Fibroblast of lung (primary cell): ENCODE data around the gene UGGT1. TPM values are rescaled to one million over a fixed set of nuclear protein-coding genes. Genes with fewer than 3 reads are reported as not detected.

ENCODE experiments used
- DNase-seq, 2 donors: peaks; one replicate each; pipeline versions ENCODE4 v3.0.0 to v3.0.0-alpha.2; 2010; ENCODE audit warnings: low read depth in 2 of 2
- H2AFZ ChIP-seq: 2 replicates; pipeline ENCODE4 v1.5.1; 2012; ENCODE audit warnings: low read length, control low read depth, inconsistent platforms
- H3K27ac ChIP-seq: 2 replicates; pipeline ENCODE4 v1.5.1; 2011; ENCODE audit warnings: low read length, control low read depth; ENCODE audit not compliant: insufficient read depth
- H3K27me3 ChIP-seq: 2 replicates; pipeline ENCODE4 v1.5.1; 2011; ENCODE audit warnings: mild to moderate bottlenecking, low read length; ENCODE audit not compliant: control insufficient read depth, insufficient read depth
- H3K36me3 ChIP-seq: 2 replicates; pipeline ENCODE4 v1.5.1; 2011; ENCODE audit warnings: low read length; ENCODE audit not compliant: control insufficient read depth, insufficient read depth
- H3K4me1 ChIP-seq: 2 replicates; pipeline ENCODE4 v1.5.1; 2011; ENCODE audit warnings: low read length; ENCODE audit not compliant: control insufficient read depth, insufficient read depth; ENCODE audit errors: extremely low read depth
- H3K4me2 ChIP-seq: 2 replicates; pipeline ENCODE4 v1.5.1; 2011; ENCODE audit warnings: low read length, control low read depth; ENCODE audit not compliant: insufficient read depth; ENCODE audit errors: extremely low read depth
- H3K4me3 ChIP-seq, 4 experiments: fragments of 200-600 bp in 1 of 4; sonication (generic) in 1 of 4; replicated peaks in 1 of 4; 2 replicates each; pipeline ENCODE4 v1.5.1; 2011 to 2016; ENCODE audit warnings: low read length in 4 of 4, low read depth in 3 of 4, mild to moderate bottlenecking in 3 of 4, control low read depth in 2 of 4, inconsistent platforms in 1 of 4, mixed read lengths in 1 of 4; ENCODE audit not compliant: insufficient read depth in 1 of 4; ENCODE audit errors: control extremely low read depth in 1 of 4
- H3K79me2 ChIP-seq: 2 replicates; pipeline ENCODE4 v1.5.1; 2012; ENCODE audit warnings: mild to moderate bottlenecking, low read length, inconsistent platforms; ENCODE audit not compliant: control insufficient read depth, insufficient read depth
- H3K9ac ChIP-seq: 2 replicates; pipeline ENCODE4 v1.5.1; 2011; ENCODE audit warnings: mild to moderate bottlenecking, low read length, control low read depth; ENCODE audit not compliant: insufficient read depth
- H3K9me3 ChIP-seq: 2 replicates; pipeline ENCODE4 v1.5.1; 2012; ENCODE audit warnings: low read depth, low read length; ENCODE audit not compliant: control insufficient read depth, insufficient read depth
- H4K20me1 ChIP-seq: 2 replicates; pipeline ENCODE4 v1.5.1; 2011; ENCODE audit warnings: low read length; ENCODE audit not compliant: control insufficient read depth, insufficient read depth; ENCODE audit errors: extremely low read depth
- EZH2 ChIP-seq: IDR thresholded peaks from 2 replicates; pipeline ENCODE4 v1.5.1; 2012; ENCODE audit warnings: low read length, control low read depth, mild to moderate bottlenecking; ENCODE audit errors: missing control alignments
- polyA plus RNA-seq, 2 donors: library from polyadenylated mRNA; depleted of rRNA in 1 of 2; stranded (reverse) in 1 of 2; unstranded in 1 of 2; fragments of >200 nt; gene quantifications; 2 replicates each; pipeline ENCODE4 v1.2.1, GENCODE V29; 2011 to 2012; ENCODE audit warnings: missing spikeins in 1 of 2
- total RNA-seq: library from RNA; depleted of rRNA; stranded (reverse); fragments of >200 nt; gene quantifications from 2 replicates; pipeline ENCODE4 v1.2.1, GENCODE V29; 2014
- TF ChIP-seq, protein P1 (sequence below), 2 donors: IDR thresholded peaks in 1 of 2; conservative IDR thresholded peaks in 1 of 2; 1 replicate in 1 of 2; 2 replicates in 1 of 2; pipeline ENCODE4 v1.5.1; 2011 to 2012; ENCODE audit warnings: low read length in 2 of 2, control low read depth in 1 of 2, inconsistent platforms in 1 of 2, low read depth in 1 of 2, mild to moderate bottlenecking in 1 of 2

Gene UGGT1
- total and polyA plus RNA-seq, 2 donors (not counting 1 experiment from before 2014, with no cell fraction given), result 59.3 to 87.9 TPM

DNA sequence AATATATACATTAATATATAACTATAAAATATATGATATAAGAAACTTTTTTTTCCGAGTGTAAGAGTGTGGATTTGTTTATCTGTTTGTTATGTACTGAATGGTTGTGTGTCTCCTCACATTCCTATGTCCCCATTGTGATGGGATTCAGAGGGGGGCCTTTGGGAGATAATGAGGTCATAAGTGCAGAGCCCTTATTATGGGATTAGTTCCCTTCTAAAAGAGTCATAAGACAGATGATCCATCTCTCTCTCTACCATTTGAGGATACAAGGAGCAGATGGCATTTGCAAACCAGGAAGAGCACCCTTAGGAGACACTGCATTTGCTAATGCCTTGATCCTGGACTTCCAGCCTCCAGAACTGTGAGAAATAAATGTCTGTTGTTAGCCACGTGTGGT, 32.9 kb upstream of the UGGT1 start:
- TF ChIP-seq EZH2, result no peak
- TF ChIP-seq, protein P1, sequence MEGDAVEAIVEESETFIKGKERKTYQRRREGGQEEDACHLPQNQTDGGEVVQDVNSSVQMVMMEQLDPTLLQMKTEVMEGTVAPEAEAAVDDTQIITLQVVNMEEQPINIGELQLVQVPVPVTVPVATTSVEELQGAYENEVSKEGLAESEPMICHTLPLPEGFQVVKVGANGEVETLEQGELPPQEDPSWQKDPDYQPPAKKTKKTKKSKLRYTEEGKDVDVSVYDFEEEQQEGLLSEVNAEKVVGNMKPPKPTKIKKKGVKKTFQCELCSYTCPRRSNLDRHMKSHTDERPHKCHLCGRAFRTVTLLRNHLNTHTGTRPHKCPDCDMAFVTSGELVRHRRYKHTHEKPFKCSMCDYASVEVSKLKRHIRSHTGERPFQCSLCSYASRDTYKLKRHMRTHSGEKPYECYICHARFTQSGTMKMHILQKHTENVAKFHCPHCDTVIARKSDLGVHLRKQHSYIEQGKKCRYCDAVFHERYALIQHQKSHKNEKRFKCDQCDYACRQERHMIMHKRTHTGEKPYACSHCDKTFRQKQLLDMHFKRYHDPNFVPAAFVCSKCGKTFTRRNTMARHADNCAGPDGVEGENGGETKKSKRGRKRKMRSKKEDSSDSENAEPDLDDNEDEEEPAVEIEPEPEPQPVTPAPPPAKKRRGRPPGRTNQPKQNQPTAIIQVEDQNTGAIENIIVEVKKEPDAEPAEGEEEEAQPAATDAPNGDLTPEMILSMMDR (conservative IDR thresholded peaks at IDR 0.05 in 1 of 2, IDR thresholded peaks at IDR 0.05 in 1 of 2; ENCODE audit: low read depth in 1 of 2, low read length in 2 of 2), result no peak
- Histone ChIP-seq H3K27ac (no peak overlapping the region), H3K9me3 (no peaks in the 10 kb centered on the region), H3K4me1 (no peaks in the 10 kb centered on the region), H3K9ac (no peak overlapping the region), H3K4me2 (no peak overlapping the region), H3K79me2 (no peaks in the 10 kb centered on the region), H3K4me3 (no peak overlapping the region), H2AFZ (no peak overlapping the region), H3K27me3 (no peaks in the 10 kb centered on the region), H4K20me1 (no peaks in the 10 kb centered on the region), H3K36me3 (no peaks in the 10 kb centered on the region)
- no peak for DNase-seq

DNA sequence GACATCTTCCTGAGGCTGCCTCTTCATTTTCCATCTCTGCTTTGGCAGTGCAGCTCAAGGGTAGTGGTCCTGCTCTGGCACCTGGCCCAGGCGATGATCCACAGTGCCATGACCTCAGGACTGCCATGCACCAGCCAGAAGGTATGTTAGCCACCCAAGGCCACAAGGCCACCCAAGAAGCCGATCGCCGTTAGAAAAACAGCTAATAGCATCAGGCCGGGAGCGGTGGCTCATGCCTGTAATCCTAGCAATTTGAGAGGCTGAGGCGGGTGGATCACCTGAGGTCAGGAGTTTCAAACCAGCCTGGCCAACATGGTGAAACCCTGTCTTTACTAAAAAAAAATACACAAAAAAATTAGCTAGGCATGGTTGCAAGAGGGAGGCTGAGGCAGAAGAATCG, 28.4 kb upstream of the UGGT1 start:
- no peak for DNase-seq
- TF ChIP-seq, protein P1 (conservative IDR thresholded peaks at IDR 0.05 in 1 of 2, IDR thresholded peaks at IDR 0.05 in 1 of 2; ENCODE audit: low read depth in 1 of 2, low read length in 2 of 2), result no peak
- TF ChIP-seq EZH2, result no peak

DNA sequence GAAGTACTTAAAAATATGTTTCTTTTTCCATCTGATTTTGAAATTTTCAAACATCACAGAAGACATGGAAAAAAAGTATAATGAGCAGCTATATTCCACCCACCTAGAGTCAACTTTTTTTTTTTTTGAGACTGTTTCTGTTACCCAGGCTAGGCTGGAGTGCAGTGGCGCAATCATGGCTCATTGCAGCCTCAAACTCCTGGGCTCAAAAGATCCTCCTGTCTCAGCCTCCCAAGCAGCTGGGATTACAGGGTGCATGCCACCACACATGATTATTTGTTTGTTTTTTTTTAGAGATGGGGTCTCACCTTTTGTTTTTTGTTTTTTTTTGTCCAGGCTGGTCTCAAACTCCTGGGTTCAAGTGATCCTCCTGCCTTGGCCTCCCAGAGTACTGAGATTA, 26.6 kb upstream of the UGGT1 start:
- no peak overlapping the region for H3K27ac ChIP-seq
- no peak for DNase-seq
- no peaks in the 10 kb centered on the region for H4K20me1 ChIP-seq
- no peaks in the 10 kb centered on the region for H3K27me3 ChIP-seq
- no peak overlapping the region for H2AFZ ChIP-seq
- H3K4me3 ChIP-seq, result no peak overlapping the region
- no peaks in the 10 kb centered on the region for H3K36me3 ChIP-seq
- no peaks in the 10 kb centered on the region for H3K9me3 ChIP-seq
- H3K4me2 ChIP-seq, result no peak overlapping the region
- no peak overlapping the region for H3K9ac ChIP-seq
- TF ChIP-seq, protein P1 (conservative IDR thresholded peaks at IDR 0.05 in 1 of 2, IDR thresholded peaks at IDR 0.05 in 1 of 2; ENCODE audit: low read depth in 1 of 2, low read length in 2 of 2), result no peak
- TF ChIP-seq EZH2, result no peak
- no peaks in the 10 kb centered on the region for H3K79me2 ChIP-seq
- H3K4me1 ChIP-seq, result no peaks in the 10 kb centered on the region

More for the DNA sequence above, 28.4 kb upstream of the UGGT1 start:
- Histone ChIP-seq H3K79me2 (no peaks in the 10 kb centered on the region), H3K9me3 (no peaks in the 10 kb centered on the region), H3K4me1 (no peaks in the 10 kb centered on the region), H3K27me3 (no peaks in the 10 kb centered on the region), H3K9ac (no peak overlapping the region), H3K36me3 (no peaks in the 10 kb centered on the region), H3K4me2 (no peak overlapping the region), H2AFZ (no peak overlapping the region), H3K4me3 (no peak overlapping the region), H4K20me1 (no peaks in the 10 kb centered on the region), H3K27ac (no peak overlapping the region)
